ENCODE data around the gene FBXW4. TPM values are rescaled to one million over a fixed set of nuclear protein-coding genes. Genes with fewer than 3 reads are reported as not detected.

Gene FBXW4
- total and polyA plus RNA-seq, 9 of the 15 experiments (the other 6 are each of a cell fraction or from before 2014, with no cell fraction given): 1.0 to 10.6 (median 5.4) TPM

DNA sequence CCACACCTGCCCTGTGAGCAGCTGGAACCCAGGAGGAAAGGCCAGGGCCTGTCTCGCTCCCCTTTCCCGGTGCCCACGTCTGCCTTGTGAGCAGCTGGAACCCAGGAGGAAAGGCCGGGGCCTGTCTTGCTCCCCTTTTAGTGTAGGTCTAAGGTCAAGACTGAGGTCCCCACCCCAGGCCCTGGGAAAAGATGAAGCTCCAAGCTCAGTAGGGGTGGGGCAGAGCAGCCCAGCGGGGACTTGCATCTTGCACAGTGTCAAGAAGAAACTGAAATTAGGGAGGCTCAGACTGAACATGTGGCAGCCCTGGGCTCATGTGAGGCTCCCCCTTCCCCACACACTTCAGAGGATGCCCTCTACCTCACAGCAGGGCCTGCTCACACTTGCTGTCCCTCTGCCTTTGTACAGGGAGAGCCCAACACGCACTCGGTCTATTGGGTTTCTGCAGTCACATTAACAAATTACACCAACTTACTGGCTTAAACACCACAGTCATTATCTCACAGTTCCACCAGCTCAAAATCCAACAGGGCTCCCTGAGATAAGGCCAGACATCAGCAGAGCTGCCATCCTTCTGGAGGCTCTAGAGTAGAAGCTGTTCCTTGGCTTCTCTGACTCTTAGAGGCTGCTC, 119.3 kb downstream of the FBXW4 start (continued):
- TF ChIP-seq, protein P1, sequence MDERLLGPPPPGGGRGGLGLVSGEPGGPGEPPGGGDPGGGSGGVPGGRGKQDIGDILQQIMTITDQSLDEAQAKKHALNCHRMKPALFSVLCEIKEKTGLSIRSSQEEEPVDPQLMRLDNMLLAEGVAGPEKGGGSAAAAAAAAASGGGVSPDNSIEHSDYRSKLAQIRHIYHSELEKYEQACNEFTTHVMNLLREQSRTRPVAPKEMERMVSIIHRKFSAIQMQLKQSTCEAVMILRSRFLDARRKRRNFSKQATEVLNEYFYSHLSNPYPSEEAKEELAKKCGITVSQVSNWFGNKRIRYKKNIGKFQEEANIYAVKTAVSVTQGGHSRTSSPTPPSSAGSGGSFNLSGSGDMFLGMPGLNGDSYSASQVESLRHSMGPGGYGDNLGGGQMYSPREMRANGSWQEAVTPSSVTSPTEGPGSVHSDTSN (CRISPR knock-in tag; IDR thresholded peaks at IDR 0.05; ENCODE audit: low read depth): no peak
- TF ChIP-seq, protein P1 (tag; conservative IDR thresholded peaks at IDR 0.05; ENCODE audit: low read depth): peak; percentile 38; the same call in 1 of the 2 replicates
- TF ChIP-seq ETV6 (IDR thresholded peaks at IDR 0.05; ENCODE audit: borderline replicate concordance in 1 of 2, low read depth in 2 of 2, low read length in 1 of 2) (no peak), ETV6 (CRISPR knock-in tag; IDR thresholded peaks at IDR 0.05; ENCODE audit: borderline replicate concordance) (no peak), RBM22 (IDR thresholded peaks at IDR 0.05; ENCODE audit: low read depth, low read length, poor library complexity, severe bottlenecking) (no peak), ZBTB11 (CRISPR knock-in tag; IDR thresholded peaks at IDR 0.05) (peak in 1 of 3 experiments; percentile 64; a peak in 1 of 6 replicates), ZNF41 (CRISPR knock-in tag; conservative IDR thresholded peaks at IDR 0.05) (no peak), XRCC5 (IDR thresholded peaks at IDR 0.05; ENCODE audit: low read depth, low read length) (no peak), HIVEP1 (CRISPR knock-in tag; IDR thresholded peaks at IDR 0.05) (no peak), TCF15 (CRISPR knock-in tag; IDR thresholded peaks at IDR 0.05) (no peak), ZNF395 (CRISPR knock-in tag; IDR thresholded peaks at IDR 0.05) (peak; percentile 80; the same call in 1 of the 2 replicates), SRSF7 (optimal IDR thresholded peaks at IDR 0.05; ENCODE audit: low read depth, low read length) (no peak), ZNF695 (CRISPR knock-in tag; IDR thresholded peaks at IDR 0.05) (no peak), RNF219 (CRISPR knock-in tag; IDR thresholded peaks at IDR 0.05) (no peak)
- TF ChIP-seq, protein P2, sequence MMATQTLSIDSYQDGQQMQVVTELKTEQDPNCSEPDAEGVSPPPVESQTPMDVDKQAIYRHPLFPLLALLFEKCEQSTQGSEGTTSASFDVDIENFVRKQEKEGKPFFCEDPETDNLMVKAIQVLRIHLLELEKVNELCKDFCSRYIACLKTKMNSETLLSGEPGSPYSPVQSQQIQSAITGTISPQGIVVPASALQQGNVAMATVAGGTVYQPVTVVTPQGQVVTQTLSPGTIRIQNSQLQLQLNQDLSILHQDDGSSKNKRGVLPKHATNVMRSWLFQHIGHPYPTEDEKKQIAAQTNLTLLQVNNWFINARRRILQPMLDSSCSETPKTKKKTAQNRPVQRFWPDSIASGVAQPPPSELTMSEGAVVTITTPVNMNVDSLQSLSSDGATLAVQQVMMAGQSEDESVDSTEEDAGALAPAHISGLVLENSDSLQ (IDR thresholded peaks at IDR 0.05): peak; percentile 35

Measured in K562 (cell line).